ENCODE data around the gene ZKSCAN5. TPM values are rescaled to one million over a fixed set of nuclear protein-coding genes. Genes with fewer than 3 reads are reported as not detected.

Gene ZKSCAN5
- total RNA-seq, 2 experiments from 2014 or later: 7.6 to 7.9 TPM

- peaks cover 50% of the 10 kb centered on the region for H3K4me1 Mint-ChIP-seq (ENCODE audit: low read depth)
- DNase-seq: no peak
- H3K36me3 Mint-ChIP-seq (ENCODE audit: low read depth): peaks cover 49% of the 10 kb centered on the region
- ATAC-seq: no peak
- ChIA-PET POLR2A (interaction anchor here (0.9 to 3.8 kb wide), 8 partner anchors 17 to 362 kb away, joined by 3 to 20 read pairs (median 4); partner anchors contain the start of genes TRIM4, ZNF394 and ZSCAN25), CTCF (interaction anchor here (0.9 to 1.6 kb wide), 7 partner anchors 8 to 362 kb away, joined by 3 to 6 read pairs (median 4); partner anchors contain the start of genes TRIM4, ZKSCAN5 and ZNF394)
- TF ChIP-seq CTCF (IDR thresholded peaks at IDR 0.05): no peak
- H3K9me3 Mint-ChIP-seq: no peaks in the 10 kb centered on the region
- H3K27me3 Mint-ChIP-seq: no peaks in the 10 kb centered on the region
- peak overlapping the region; percentile 100 for H3K27ac Mint-ChIP-seq
- H3K4me3 Mint-ChIP-seq: peak overlapping the region; percentile 99
- intact Hi-C loops (cut with micrococcal nuclease): loop anchor here (10.0 kb wide), 1 partner anchor 52 kb away; the partner anchor contains the start of genes ZKSCAN5 and ZNF394
Observed at GRCh38 chr7:99557196-99557607, 52.7 kb downstream of the ZKSCAN5 start.

GRCh38 chr7:99557940-99558305 lies 53.5 kb downstream of the ZKSCAN5 start:
- Mint-ChIP-seq H3K4me1 (ENCODE audit: low read depth) (peaks cover 52% of the 10 kb centered on the region), H3K9me3 (no peaks in the 10 kb centered on the region), H3K4me3 (peak overlapping the region; percentile 99), H3K27me3 (no peaks in the 10 kb centered on the region), H3K36me3 (ENCODE audit: low read depth) (peaks cover 55% of the 10 kb centered on the region), H3K27ac (peak overlapping the region; percentile 100)
- ChIA-PET POLR2A (interaction anchor here (0.9 to 3.8 kb wide), 12 partner anchors 15 to 872 kb away, joined by 3 to 20 read pairs (median 4); partner anchors contain the start of genes MEPCE, TMEM225B, TRIM4 and ZNF394), CTCF (interaction anchor here (0.8 to 1.6 kb wide), 5 partner anchors 7 to 361 kb away, joined by 3 to 4 read pairs (median 4); partner anchors contain the start of gene TRIM4)
- DNase-seq (no peak), ATAC-seq (peak; percentile 55)
- no peak for TF ChIP-seq CTCF (IDR thresholded peaks at IDR 0.05)
- intact Hi-C loops (cut with micrococcal nuclease): loop anchor here (10.0 kb wide), 1 partner anchor 53 kb away; the partner anchor contains the start of genes ZKSCAN5 and ZNF394

- Mint-ChIP-seq H3K4me1 (ENCODE audit: low read depth) (peaks cover 52% of the 10 kb centered on the region), H3K9me3 (no peaks in the 10 kb centered on the region)
Observed at GRCh38 chr7:99558306-99559174, 54.1 kb downstream of the ZKSCAN5 start, which contains the start of gene ZNF655. ZNF655 (plus strand) TSS chr7:99558642; CDS start chr7:99560560, 1,918 bp downstream.

GRCh38 chr7:99559175-99559915 lies 54.9 kb downstream of the ZKSCAN5 start:
- ATAC-seq: no peak
- peak overlapping the region; percentile 100 for H3K27ac Mint-ChIP-seq
- TF ChIP-seq CTCF (IDR thresholded peaks at IDR 0.05): no peak
- ChIA-PET POLR2A (interaction anchor here (0.9 to 3.8 kb wide), 13 partner anchors 9 to 456 kb away, joined by 3 to 20 read pairs (median 4); partner anchors contain the start of genes TRIM4, ZKSCAN1, ZKSCAN5 and ZNF394), CTCF (interaction anchor here (1.0 to 1.7 kb wide), 3 partner anchors 9 to 34 kb away, joined by 3 to 4 read pairs (median 3); no protein-coding TSS in a partner anchor)
- intact Hi-C loops (cut with micrococcal nuclease): loop anchor here (10.0 kb wide), 1 partner anchor 55 kb away; the partner anchor contains the start of genes ZKSCAN5 and ZNF394
- peaks cover 60% of the 10 kb centered on the region for H3K4me1 Mint-ChIP-seq (ENCODE audit: low read depth)
- H3K27me3 Mint-ChIP-seq: no peaks in the 10 kb centered on the region
- peaks cover 59% of the 10 kb centered on the region for H3K36me3 Mint-ChIP-seq (ENCODE audit: low read depth)
- H3K4me3 Mint-ChIP-seq: peak overlapping the region; percentile 99
- H3K9me3 Mint-ChIP-seq: no peaks in the 10 kb centered on the region
- peak; percentile 21 for DNase-seq

More at GRCh38 chr7:99558306-99559174, 54.1 kb downstream of the ZKSCAN5 start, which contains the start of gene ZNF655:
- DNase-seq (peak; percentile 96), ATAC-seq (peak; percentile 85)
- peak within 1 kb of the TSS; percentile 99 for H3K4me3 Mint-ChIP-seq
- CTCF ChIA-PET: interaction anchor here (0.8 to 1.7 kb wide), 6 partner anchors 10 to 361 kb away, joined by 3 to 4 read pairs (median 4); partner anchors contain the start of gene TRIM4
- H3K27ac Mint-ChIP-seq: peak within 1 kb of the TSS; percentile 100
- peaks cover 56% of the 10 kb centered on the region for H3K36me3 Mint-ChIP-seq (ENCODE audit: low read depth)
- POLR2A ChIA-PET: interaction anchor here (0.9 to 3.8 kb wide), 16 partner anchors 12 to 871 kb away, joined by 3 to 20 read pairs (median 4); partner anchors contain the start of genes MEPCE, TMEM225B, TRIM4 and ZKSCAN1
- TF ChIP-seq CTCF (IDR thresholded peaks at IDR 0.05): no peak
- no peaks in the 10 kb centered on the region for H3K27me3 Mint-ChIP-seq
- intact Hi-C loops (cut with micrococcal nuclease): loop anchor here (10.0 kb wide), 1 partner anchor 54 kb away; the partner anchor contains the start of genes ZKSCAN5 and ZNF394
